Mesenteric fat pad (tissue), 1 donor: ENCODE data around the gene SOX1. TPM values are rescaled to one million over a fixed set of nuclear protein-coding genes. Genes with fewer than 3 reads are reported as not detected.

Experiments
- DNase-seq: peaks from one replicate; pipeline ENCODE4 v3.0.0-alpha.2; 2020; ENCODE audit warnings: low spot score
- total RNA-seq: library from RNA; stranded (reverse); fragmentation: NEBNext Ultra II Directional; extraction: Animal tissue kit (Norgen Biotek cat#: 25700); gene quantifications from one replicate; pipeline ENCODE4 v1.2.1, GENCODE V29; 2021
- donor health status: DM: yes; HTN: yes; CAD: no.

Gene SOX1
- total RNA-seq, 1 donor from 2014 or later, result not detected

DNA sequence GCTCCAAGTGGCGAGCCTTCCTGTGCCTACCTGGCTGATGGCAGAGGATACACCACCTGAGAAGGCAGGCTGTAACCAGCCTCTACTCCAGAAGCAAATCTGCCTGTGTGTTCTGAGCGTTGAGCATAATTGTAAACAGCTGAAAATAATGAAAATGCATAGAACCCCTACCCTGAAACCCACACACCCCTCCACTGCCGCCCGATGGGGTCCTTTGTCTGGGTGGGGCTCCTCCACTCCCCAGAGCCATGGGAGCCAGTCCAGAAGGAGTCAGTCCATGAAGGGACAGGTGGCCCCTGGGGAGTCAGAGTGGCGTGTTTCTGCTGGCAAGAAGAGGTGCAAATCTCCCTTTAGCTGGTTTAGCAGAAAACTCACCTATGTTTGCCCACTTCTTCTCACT is 8.0 kb upstream of the SOX1 start:
- no peak for DNase-seq

DNA sequence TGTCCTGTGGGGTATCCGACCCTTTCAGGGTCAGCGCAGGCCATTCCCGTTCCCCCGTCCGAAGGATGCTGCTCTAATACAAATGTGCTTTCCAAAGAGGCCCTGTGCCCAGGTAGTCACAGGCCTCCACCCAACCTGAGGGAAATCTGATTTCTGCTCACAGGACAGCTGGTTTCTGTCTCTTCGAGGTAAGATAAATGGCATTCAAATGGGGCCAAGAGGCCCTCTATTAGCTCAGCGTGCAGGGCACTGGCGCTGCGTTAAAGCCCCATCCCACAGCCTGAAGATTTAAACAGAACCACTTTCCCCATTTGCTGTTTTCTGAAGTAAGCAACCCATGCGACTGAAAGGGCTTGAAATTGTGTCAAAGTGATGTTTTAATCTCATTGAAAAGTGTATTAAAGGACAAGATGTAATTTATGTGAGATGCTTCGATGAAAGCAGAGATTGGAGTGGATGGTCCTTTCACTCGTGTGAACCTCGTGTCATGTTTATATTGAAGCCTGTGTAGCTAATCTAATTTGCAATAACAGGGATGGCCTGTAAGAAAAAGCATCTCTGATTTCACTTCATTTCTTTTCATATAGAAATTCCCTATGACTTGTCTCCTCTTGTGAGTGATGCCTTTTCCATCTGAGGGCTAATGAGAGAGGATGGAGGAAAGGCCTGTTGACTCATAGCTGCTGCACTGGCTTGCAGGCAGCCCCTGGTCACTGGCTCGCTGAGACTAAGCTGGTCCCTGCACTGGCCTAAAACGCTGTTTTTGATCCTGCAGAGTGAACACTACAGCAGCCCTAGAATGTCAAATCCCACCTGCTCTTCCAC is 7.3 kb upstream of the SOX1 start:
- DNase-seq, result no peak

DNA sequence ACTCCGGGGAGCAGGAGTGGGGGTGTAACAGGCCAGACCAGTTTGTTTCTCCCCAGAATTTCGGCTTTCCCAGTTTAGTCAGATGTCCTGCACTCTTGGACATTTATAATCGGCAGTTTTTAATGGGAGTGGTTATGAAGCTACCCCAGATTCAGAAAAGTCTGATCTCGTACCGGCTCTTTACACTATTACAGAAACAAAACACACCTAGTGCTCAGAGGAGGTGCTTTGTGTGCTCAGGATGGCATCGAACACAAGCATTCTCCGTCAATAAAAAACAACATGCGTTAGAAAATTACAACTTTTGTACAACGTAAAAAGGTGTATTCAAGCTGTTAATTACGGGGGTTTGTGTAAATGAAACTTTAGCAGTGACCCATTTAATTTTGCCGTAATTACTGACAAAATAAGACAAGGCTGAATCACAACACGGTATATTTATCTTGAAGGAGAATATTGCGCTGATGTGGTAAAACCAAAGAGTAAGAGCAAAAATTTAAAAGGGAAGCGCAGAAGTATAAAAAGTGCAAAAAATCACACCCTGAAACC is 6.6 kb upstream of the SOX1 start:
- no peak for DNase-seq

DNA sequence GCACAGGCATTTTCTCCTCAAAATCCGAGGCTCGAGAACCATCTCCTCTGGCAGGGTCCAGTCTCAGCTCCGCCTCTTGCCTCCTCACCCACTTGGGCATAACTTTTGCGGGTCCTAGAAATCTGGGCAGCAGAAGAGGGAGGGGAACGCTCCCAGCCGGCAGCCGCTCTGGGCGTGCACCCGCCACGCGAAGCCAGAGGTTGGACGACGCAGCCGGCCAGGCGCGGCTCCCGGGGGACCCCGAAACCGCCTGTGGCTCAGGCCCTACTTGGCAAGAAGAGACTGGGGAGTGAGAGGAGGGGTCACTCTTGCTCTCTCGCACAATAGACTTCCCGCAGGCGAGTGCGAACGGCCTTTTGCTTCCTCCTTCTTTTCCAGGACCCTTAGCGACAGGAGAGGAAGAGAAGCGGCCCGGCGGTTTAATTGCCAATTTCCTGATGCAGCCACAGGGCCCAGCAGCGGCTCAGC is 6.0 kb upstream of the SOX1 start:
- DNase-seq, result no peak

DNA sequence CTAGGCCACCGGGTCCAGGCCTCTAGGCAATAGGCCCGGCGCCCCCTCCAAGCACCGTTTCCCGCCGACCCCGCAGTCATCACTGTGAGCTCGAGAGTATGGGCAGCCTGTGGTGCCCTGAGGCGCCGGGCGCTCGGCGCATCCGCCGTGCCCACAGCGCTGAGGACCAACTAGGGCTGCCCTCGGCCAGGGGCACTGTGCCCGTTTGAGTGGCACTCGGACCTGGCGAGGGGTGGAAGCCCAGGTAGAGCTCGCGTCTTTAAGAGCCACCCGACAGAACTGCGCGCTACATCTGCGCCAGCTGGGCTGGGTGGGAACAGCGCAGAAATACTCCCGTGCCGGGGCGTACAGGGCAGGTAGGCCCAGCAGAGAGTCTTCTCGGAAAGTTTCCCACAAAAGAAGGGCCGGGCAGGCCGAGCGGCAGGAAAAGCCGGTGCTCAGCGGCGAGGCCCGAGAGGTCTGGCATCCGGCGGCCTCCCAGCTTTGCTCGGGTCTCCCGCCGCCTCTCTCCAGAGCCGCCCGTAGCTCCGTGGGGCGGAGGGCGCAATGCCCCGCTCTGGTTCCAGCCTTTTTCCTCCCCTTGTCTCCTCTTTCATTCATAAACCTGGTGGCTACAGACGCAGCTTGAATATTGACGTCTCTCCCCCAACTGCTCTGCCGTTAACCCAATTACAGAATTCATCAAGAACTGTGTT is 5.4 kb upstream of the SOX1 start:
- DNase-seq, result no peak

DNA sequence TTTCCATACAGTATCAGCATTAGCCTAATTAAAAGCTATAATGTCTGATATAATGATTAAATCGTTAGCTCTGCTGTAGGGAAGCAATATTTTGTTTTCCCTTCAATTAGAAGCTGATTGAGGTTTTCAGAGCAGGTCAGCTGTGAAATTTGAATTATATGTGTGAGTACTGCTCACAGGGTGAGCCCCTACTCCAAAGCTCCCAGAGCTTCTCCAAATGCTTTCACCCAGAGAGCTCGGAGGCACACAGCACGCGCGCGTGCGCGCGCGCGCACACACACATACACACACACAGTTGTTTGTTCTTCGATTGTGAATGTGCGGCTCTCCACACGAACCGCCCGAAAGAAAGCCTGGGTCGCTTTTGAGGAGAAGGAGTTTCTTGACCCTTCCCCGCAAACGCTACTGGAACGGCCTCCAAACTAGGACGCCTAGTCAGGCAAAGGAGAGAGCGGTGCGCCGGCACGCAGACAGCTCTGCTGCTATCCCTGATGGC is 4.8 kb upstream of the SOX1 start:
- no peak for DNase-seq

DNA sequence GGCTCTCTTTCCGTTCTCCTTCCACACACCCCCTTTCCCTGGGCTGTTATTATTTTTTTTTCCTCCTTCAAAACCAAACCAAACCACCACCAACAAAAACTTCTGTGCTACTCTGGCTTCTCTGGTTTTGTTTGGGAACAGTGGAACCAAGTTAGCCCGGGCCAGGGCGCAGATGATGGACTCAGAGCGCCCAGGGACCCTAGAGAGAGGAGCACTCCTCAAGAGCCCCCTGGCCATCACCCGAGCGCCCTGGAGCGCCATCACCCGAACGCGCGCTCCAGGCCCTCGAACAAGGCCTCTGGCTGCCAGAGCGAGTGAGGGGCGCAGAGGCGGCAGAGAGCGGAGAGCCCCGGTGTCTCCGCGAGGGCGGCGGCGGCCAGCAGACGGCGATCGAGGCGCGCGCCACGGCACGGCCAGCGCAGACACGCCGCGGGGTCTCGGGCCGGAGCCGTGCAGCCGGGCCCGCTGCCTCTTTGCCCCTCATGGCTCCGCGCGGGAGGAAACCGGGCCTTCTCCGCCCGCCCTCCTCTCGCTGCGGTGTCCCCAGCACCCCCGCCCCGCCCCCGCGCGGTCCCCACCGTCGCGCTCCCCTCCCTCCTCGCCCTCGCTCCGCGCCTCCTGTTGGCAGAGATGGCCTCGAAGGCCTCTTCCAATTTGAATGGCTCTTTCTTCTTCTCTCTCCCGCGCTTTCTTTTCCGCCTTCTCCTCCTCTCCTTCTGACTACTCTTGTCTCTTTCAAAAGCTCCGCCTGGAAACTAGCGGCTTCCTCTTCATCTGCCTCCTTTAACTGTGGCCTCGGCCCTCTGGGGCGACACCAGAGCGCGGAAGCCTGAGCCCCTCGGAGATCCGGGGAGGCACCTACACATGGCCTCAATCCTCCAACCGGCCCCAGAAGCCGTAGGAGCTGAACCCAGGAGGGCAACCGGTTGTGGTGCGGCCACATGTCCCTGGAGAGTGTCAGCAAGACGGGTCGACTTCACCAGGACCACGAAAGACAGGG is 4.1 kb upstream of the SOX1 start:
- DNase-seq, result no peak

DNA sequence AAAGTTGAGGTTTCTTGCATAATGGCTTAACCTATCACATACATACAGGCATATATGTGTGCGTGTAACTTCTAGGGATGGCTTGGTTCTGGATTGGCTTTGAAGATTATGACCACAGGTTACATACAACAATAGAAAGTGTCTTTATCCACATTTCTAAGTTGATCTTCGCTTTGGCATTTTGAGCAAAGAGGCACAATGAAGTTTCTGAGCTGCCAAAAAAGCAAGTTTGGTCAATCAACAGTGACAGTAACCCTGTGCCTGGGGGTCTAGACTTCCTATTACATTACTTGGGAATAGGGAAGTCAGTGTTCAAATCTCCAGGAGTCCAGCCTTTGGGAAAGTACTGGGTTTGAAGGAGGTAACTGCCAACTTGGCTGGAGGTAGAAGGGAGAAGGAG is 3.1 kb upstream of the SOX1 start:
- DNase-seq, result no peak

DNA sequence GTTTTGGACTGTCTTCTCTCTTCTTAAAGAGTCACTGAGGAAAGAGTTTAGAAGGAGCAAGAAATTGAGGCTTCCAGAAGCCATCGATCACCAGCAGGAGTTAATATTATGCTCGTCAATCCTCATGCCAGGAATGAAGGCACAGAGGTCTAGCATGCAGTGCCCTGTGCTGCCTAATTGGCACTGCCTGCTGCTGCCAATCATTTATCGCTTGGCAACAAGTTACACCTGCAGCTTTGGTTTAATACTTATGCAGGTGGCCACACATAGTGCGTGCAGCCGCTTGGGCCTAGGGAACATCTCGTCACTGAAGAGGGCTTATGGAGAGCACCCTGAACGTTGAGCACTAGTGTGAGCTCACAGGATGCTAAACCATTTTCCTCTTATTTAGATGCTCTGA is 2.7 kb upstream of the SOX1 start:
- DNase-seq, result no peak

DNA sequence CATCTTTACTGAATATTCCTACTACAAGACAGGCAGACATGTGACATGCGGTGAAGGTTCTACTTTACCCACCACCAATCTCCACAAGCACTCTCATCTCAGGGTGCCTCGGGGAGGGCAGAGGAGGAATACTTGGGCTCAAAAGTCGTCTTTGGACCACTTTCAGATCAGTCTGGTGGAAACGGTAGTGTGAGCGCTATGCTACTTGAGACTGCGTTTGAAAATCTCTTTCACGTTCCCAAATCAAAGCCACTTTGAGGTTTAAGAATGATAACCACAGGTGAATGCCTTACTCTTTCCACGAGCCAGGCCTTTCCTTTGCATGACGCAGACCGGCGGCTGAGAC is 1.5 kb upstream of the SOX1 start:
- DNase-seq, result no peak

DNA sequence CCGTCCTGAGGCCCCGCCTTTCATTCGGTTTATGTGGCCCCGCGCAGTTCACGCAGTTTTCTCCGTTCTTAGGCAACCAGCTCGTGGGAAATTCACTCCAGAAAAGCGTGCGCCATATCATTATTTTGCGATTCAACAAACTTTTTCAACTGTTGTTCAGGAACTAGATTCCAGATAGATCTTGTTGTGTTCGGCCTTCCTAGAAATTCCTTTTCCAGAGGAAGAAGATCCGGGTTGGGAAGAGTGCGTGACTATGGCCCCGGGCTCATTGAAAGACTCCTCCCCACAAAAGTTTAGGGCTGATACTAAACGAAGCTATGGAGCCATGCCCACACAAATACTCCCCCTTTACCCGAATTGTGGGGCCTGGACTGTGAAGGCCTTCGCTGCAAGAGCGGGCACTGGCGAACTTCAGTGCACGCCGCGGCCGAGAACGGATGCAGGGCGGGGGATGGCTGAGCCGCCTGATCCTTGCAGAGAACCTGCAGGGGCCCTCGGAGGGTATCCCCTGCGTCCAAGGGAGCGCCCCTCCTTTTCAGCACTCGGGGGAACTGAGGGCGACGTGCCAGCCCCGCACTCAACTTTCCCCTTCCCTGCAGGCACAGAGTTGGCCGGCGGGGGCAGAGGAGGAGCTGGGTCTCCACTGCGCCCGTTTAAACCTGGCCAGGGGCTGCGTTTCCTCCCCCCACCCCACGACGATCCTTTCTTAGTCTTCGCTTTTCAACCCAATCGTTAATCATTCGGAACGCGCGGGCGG is 904 bp upstream of the SOX1 start:
- no peak for DNase-seq

DNA sequence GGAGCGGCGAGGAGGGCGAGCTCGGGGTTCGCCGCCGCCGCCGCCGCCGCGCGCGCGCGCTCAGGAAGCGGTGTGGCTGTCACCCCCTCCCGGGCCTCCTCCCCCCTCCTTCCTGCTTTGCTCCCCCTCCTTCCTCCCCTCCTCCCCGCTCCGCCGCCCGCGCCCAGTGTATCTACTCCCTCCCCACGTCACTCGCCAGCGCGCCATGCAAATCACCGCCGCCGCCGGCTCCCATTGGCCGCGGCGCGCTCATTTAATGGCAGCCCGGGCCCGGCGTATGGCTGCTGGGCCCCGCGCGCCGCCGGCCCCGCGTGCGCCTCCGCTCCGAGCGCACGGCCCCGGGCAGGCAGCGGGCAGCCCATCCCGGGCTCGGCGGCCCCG is 335 bp upstream of the SOX1 start:
- no peak for DNase-seq

DNA sequence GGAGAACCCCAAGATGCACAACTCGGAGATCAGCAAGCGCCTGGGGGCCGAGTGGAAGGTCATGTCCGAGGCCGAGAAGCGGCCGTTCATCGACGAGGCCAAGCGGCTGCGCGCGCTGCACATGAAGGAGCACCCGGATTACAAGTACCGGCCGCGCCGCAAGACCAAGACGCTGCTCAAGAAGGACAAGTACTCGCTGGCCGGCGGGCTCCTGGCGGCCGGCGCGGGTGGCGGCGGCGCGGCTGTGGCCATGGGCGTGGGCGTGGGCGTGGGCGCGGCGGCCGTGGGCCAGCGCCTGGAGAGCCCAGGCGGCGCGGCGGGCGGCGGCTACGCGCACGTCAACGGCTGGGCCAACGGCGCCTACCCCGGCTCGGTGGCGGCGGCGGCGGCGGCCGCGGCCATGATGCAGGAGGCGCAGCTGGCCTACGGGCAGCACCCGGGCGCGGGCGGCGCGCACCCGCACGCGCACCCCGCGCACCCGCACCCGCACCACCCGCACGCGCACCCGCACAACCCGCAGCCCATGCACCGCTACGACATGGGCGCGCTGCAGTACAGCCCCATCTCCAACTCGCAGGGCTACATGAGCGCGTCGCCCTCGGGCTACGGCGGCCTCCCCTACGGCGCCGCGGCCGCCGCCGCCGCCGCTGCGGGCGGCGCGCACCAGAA is 1.1 kb downstream of the SOX1 start:
- DNase-seq, result no peak

DNA sequence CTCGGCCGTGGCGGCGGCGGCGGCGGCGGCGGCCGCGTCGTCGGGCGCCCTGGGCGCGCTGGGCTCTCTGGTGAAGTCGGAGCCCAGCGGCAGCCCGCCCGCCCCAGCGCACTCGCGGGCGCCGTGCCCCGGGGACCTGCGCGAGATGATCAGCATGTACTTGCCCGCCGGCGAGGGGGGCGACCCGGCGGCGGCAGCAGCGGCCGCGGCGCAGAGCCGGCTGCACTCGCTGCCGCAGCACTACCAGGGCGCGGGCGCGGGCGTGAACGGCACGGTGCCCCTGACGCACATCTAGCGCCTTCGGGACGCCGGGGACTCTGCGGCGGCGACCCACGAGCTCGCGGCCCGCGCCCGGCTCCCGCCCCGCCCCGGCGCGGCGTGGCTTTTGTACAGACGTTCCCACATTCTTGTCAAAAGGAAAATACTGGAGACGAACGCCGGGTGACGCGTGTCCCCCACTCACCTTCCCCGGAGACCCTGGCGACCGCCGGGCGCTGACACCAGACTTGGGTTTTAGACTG is 1.7 kb downstream of the SOX1 start:
- no peak for DNase-seq

DNA sequence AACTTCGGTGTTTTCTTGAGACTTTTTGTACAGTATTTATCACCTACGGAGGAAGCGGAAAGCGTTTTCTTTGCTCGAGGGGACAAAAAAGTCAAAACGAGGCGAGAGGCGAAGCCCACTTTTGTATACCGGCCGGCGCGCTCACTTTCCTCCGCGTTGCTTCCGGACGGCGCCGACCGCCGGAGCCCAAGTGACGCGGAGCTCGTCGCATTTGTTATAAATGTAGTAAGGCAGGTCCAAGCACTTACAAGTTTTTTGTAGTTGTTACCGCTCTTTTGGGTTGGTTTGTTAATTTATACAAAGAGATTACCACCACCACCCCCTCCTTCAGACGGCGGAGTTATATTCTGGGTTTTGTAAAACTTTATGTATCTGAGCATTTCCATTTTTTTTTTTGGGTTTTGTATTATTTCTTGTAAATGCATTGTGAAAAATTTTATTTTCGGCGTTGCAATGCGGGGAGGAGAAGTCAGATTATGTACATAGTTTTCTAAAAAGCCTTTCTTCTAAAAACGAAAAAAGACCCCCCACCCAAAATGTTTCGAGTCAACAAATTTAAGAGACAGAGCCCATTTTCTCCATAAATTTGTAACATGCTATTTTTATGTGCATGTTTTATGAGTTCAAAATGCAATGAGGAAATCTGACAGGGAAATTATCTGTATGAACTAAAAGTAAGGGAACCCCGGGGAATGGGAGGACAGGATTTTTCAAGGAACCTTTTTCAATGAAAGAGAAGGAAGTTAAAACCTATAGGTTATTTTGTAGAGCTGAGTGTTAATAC is 2.3 kb downstream of the SOX1 start:
- no peak for DNase-seq

DNA sequence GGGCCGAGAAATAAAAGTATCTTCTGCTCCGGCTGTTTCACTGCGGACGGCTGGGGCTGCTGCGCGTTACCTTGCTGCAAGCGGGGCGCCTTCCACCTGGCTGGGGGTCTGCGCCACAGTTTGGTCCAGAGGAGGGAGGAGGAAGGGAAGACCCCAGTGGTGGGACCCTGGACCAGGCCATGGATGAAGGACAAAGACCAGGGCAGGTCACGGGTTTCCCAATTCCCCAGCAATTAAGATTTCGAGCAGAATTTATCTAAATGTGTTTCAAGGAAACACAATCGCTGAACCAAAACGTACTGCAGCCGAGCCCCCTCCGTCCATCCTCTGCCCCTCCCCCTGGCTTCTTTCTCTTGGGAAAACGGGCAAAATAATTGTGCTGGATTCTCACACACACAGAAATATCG is 2.9 kb downstream of the SOX1 start:
- DNase-seq, result no peak

DNA sequence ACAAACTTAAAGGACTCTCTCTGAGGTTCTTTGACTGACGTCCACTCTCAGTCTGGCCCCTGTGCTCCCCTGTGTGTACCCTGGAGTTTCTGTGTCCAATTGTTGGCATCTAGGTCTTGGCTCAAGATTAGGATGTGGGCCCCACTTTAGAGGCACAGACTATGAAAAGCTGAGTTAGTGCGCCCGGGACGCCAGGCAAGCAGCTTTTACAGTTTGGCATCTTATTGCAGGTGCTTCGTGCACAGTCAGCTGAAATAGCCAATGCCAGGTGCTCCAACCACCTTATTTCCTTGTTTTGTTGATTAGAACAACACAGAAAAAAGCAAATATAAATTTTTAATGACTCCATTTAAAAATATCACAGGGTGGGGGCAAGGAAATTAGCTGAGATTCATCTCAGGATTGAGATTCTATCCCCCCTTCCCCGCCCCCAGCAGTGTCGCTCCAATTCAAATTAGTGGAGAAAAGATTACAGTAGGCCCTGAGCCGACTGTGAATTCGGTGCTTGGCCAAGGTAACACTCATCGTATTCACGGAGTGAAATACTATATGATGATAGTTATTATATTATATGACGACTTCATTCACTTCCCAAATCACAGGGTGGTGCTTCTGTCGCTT is 4.3 kb downstream of the SOX1 start:
- DNase-seq, result no peak
